Measurements from ENCODE around the gene TMPRSS9. TPM values are rescaled to one million over a fixed set of nuclear protein-coding genes. Genes with fewer than 3 reads are reported as not detected.

Gene TMPRSS9
- total RNA-seq, 1 donor from 2014 or later = not detected

DNA sequence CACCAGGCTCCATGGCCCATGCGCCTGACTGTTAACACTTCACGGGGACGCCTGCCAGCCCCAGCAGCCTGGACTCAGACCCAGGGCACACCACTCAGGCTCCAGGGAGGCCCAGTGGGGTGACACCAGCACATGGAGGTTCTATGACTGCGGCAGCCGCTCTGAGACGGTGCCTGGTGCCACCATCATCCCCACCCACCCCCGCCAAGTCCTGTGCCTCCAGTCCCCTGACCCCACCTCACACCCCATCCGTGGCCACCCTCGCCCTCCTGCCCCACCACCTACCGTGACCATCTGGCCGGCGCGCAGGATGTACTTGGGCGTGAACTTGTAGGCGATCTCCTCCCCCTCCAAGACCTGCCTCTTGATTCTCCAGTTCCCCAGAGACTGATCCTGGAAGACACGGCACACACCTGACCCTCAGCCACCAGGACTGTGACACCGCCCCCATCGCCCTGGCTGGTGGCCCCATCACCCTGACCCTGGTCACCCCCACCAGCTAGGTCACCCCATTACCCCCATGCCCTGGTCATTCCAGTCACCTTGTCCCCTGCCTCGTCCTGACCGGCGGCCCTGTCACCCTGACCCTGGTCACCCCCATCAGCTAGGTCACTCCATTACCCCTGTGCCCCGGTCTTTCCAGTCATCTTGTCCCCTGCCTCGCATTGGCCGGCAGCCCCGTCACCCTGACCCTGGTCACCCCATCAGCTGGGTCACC lies 72.2 kb downstream of the TMPRSS9 start:
- intact Hi-C loops (cut with micrococcal nuclease) = no loop called here

DNA sequence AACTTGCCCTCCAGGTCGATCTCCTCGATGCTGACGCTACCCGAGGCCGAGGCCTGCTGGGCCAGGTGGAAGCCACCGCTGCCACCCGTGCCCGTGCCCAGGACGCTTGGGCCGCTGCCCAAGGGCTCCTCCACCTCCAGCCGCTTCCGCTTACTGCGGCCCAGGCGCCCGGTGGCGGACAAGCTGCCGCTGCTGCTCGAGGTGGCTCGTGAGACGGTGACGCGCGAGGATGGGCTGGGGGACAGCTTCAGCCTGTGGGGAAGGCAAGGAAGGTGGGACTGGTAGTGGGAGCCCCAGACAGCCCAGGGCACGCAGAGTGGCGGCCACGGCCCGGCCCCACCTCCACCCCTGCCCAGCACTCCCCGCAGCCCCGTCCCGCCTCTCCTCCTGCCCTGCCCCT lies 73.8 kb downstream of the TMPRSS9 start:
- intact Hi-C loops (cut with micrococcal nuclease) = no loop called here

DNA sequence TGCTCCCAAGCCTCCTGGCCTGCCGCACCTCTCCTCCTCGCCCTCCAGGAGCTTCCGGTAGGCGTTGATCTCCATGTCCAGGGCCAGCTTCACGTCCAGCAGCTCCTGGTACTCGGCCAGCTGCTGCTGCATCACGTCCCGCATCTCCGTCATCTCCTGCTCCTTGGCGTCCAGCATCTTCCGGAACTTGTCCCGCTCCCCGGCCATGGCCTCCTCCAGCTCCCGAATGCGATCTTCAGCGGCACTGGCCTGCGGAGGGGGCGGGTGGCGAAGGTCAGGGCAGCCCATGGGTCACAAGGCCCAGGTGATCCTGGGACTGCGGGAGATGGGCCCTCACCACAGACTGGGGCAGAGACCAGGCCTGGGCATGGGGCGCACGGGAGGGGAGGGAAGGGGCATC lies 74.2 kb downstream of the TMPRSS9 start:
- intact Hi-C loops (cut with micrococcal nuclease) = no loop called here

DNA sequence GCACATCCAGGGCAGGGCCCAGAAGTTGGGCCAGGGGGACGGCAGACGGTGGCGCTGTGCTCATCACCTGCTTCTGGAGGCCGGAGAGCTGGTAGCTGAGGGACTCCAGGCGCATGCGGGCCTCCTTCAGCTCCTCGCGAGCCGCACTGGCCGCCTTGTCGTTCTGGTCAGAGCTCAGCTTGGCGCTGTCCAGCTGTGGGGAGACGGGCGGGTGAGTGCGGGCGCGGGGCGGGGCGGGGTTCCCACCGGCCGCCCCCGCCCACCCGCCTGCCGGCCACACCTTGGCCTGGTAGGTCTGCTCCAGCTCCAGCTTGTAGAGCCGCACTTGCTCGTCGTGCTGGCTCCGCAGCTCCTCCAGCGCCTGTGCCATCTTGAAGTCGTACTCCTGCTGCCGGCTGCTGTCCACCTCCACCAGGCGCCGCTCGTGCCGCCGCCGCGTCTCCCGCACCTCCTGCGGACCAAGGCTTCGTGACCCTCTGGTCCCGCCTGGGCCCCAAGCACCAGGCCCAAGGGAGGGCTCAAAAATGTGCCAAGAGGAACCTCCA lies 74.7 kb downstream of the TMPRSS9 start:
- intact Hi-C loops (cut with micrococcal nuclease) = no loop called here

DNA sequence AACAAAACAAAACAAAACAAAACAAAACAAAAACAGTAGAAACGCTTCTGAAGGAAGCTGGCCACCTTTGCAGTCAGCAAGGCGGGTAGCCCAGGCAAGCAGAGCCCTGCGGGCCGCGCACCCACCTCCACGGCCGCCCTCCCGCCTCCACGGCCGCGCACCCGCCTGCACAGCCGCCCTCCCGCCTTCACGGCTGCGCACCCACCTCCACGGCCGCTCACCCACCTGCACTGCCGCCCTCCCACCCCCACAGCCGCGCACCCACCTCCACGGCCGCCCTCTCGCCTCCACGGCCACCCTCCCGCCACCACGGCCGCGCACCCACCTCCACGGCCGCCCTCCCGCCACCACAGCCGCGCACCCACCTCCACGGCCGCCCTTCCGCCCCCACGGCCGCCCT lies 76.3 kb downstream of the TMPRSS9 start:
- intact Hi-C loops (cut with micrococcal nuclease) = no loop called here

DNA sequence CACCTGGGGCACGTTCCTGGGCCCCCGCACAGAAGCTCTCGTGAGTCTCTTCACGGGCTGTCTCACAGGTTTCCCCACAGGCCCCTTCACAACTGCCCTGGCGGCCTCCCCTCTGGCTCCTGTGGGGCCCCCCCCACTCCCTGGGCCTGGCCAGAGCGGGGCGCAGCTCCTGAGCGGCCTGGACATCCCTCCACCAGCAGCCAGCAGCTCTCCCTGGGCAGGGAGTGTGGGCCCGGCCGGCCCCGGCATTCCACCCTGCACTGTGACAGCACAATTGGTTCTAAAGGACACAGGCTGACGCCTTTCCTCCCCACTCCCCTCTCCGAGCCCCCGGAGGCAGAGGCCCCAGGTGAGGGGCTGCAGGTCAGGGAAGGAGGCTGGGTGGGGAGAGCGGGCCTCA lies 76.9 kb downstream of the TMPRSS9 start:
- intact Hi-C loops (cut with micrococcal nuclease) = no loop called here

DNA sequence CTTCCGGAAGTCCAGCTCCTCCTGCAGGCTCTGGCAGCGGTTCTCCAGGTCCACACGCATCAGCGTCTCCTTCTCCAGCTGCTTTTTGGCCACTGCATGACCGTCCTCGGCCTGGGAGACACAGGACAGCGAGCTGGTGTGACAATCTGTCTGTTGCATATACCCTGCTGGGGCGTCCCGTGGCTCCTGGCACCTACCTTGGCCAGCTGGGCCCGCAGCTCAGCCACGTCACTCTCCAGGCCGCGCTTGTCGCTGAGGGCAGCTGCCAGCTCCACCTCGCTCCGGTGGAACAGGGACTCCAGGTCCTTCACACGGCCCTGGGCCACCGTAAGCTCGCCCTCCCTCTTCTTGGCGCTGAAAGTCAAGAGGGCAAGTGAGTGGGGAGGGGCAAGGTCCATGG lies 78.1 kb downstream of the TMPRSS9 start:
- intact Hi-C loops (cut with micrococcal nuclease) = no loop called here

DNA sequence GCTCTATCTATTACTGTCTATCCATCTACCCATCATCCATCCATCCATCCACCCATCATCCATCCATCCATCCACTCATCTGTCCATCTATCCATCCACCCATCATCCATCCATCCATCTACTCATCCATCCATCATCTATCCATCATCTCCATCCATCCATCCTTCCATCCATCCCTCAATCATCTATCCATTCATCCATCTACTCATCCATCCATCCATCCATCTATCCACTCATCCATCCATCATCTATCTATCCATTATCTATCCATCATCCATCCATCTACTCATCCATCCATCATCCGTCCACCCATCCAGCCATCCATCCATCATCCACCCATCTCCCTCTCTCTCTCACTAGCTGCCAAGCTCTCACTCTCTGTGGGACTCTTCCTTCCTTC lies 80.5 kb downstream of the TMPRSS9 start:
- intact Hi-C loops (cut with micrococcal nuclease) = no loop called here

DNA sequence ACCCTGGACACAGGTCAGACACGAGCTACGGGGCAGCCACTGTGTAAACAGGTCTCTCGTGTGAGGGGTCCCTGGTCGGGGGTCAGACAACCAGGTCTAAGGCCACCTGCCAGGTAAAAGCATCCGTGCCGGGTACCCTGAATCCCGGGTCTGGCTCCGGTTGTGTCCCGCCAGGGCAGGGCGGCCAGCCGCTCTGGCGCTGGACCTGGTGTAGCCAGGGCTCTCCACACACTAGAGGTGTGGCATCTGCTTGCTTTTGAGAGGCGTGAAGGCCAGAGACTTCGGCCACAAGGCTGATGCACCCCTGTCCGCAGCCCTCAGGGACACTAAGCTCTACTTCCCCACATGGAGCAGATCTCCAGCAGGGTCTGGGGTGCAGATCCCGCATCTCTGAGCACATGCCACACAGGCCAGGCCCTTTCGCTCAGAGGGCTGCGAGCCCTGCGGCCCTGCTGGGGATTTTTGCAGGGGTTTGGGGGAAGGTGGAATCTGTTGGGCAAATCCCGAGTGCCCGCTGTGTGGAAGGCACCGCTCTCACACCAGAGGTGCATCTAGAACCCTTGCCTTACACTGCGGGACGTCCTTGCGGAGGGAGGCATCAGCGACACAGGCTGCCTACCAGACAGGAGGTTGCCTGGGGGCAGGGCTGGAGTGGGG lies 81.2 kb downstream of the TMPRSS9 start:
- intact Hi-C loops (cut with micrococcal nuclease) = no loop called here

DNA sequence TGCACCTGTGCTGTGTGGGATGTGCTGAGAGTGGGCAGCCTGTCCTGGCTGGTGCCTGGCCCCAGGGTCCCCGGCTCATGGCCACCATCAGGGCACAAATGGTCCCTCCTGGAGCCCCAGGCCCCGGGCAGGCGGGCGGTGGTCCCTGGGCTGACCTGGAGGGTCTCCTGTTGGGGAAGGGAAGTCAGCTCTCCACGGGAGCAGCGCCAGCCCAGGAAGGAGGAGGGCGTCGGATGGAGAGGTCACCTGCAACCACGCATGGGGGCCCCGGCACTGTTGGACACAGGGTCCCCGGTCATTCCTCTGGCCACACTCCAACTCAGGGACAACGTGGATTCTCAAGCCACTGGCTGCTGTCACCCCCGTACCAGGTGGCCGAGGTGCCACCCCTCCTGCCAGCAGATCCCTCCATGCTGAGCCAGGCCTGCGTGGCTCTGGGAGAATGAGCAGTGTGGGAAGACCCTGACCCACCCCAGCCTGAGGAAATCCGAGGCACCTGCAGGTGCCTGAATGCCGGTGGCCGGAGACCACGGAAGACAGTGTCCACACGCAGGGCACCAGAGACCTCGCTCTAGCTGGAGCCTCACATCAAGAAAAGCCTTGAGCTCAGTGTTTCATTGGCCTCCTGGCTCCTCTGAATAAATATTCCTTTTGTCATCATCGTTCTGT lies 83.2 kb downstream of the TMPRSS9 start:
- intact Hi-C loops (cut with micrococcal nuclease) = no loop called here

DNA sequence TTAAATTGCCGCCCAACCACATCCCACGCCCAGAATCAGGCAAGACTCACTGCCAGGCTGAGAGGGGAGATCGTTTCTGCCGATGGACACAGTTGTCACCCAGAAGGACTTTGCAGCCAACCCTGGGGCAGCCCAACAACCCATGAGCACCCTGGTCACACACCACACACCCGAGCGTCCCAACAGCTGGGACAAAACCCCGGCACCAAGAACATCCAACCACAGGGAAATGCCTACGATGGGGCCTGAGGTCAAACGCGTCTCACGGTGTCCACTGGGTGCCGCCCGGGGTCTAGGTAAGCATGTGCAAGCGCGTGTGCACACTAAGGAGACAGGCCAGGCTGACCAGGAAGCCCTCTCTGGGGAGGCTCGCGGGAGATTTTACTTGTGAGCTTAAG lies 83.7 kb downstream of the TMPRSS9 start:
- intact Hi-C loops (cut with micrococcal nuclease) = no loop called here

DNA sequence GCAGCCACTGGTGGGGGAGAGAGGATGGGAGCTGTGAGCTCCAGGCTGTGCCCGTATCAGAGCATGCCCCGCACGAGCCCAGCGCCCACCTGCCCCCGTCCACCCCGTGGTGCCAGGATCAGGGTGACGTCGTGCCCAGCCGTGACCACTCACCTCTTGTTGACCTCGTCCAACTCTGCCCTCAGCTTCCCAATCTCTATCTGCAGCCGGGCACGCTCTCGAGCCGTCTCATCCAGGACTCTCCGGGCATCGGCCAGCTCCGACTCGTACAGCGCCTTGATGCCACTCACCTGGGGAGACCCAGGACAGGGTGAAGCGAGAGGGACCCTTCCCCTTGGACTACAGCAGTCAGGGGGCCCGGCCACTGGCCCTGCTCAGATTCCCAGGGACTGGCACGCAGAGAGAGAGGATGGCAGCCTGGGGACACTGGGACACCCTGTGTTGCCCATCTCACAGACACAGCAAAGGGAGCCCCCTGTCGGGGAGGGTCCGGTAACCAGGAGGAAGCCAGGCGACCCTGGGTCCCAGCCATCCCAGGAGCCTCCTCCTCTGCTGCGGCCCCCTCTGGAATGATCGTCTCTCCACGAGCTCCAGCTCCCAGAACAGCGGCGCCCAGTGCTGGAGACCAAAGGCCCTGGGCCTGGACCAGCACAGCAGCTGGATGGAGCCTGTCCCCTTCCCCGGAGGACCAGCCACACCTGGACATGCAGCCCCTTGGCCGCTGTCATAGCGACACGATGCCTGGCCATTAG lies 84.4 kb downstream of the TMPRSS9 start:
- intact Hi-C loops (cut with micrococcal nuclease) = no loop called here

DNA sequence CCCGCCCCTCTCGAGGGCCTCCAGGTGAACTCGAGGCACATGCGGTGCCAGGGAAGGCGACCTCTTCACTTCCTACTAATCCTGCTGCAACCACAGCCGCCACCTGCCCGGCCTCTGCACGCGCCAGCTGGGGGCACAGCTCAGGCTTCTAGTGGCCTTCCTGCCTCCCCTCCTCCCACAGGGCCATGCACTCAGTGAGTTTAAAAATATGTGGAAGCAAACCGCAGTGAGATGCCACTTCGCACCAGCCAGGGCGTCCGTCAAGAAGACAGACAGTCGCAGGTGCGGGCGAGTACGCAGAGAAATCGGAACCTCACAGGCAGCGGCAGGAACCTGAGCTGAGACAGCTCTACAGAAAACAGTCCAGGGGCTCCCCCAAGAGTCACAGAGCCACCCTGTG lies 86.3 kb downstream of the TMPRSS9 start:
- intact Hi-C loops (cut with micrococcal nuclease) = no loop called here

DNA sequence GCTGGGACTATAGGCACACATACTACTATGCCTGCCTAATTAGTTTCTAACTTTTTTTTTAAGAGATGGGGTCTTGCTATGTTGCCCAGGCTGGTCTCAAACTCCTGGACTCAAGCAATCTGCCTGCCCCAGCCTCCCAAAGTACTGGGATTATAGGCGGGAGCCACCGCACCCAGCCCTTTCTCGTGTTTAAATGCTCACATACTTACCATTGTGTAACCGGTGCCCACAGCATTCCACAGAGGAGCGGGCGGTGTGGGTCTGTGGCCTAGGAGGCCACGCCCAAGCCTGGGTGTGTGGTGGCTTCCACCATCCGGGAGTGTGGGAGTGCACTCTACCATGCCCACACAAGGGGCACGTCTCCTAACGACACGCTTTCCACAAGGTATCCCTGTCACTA lies 89.0 kb downstream of the TMPRSS9 start:
- intact Hi-C loops (cut with micrococcal nuclease) = no loop called here

DNA sequence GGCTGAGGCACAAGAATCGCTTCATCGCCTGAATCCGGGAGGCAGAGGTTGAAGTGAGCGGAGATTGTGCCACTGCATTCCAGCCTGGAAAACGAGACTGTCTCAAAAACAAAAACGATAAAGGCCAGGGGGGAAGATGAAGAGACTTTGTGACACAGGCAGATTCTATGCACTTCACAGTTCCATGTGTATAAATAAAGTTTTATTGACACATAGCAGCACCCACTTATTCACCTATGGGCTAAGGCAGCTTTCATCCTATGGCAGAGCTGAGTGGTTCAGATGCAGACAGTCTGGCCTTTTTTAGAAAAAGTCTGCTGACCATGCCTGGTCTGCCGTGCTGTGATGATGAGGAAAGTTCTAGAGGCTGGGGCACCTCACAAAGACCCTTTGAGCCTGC lies 91.1 kb downstream of the TMPRSS9 start:
- intact Hi-C loops (cut with micrococcal nuclease) = no loop called here

DNA sequence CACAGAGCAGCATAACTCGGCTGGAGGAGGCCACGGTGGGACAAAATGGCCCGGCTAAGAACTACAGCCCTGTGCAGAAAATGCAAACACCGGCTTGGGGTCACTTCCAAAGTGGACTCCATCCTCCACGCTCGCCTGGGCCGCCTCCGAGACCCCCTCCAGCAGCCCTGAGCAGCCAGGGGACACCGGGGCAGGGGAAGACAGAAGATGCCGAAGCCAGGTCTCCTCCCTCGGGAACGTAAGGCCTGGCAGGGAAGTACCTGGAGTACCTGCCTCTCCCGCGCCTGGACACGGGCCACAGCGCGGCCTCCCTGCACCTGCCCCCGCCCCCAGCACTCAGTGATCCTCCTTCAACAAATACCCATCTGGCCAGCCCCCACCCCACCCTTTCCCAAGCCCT lies 91.7 kb downstream of the TMPRSS9 start:
- intact Hi-C loops (cut with micrococcal nuclease) = no loop called here

DNA sequence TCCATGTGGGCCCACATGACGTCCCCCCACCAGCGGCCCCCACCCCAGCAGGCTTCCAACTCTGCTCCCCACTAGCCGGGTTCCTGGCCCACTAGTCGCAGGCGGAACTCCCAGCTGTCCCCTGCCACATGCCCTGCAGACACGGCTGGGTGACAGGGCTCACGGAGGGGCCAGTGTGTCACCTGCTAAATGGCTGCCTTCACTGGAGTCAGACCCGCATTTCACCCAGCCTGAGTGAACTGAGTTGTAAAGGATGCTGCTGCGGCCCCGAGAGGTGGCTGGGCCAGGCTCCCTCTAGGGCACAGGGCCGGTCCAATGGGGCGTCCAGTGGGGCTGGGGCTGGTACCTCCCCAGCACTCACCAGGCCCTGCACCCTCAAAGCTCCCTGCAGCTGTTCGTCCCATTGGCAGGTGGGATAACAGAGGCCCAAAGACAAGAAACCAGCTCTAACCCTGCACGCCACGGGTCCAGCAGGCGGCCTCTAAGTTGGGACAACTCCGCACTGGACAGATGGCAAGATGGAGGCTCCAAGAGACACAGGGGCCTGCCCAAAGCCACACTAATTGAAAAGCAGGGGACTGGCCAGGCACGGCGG lies 93.5 kb downstream of the TMPRSS9 start:
- intact Hi-C loops (cut with micrococcal nuclease) = no loop called here

DNA sequence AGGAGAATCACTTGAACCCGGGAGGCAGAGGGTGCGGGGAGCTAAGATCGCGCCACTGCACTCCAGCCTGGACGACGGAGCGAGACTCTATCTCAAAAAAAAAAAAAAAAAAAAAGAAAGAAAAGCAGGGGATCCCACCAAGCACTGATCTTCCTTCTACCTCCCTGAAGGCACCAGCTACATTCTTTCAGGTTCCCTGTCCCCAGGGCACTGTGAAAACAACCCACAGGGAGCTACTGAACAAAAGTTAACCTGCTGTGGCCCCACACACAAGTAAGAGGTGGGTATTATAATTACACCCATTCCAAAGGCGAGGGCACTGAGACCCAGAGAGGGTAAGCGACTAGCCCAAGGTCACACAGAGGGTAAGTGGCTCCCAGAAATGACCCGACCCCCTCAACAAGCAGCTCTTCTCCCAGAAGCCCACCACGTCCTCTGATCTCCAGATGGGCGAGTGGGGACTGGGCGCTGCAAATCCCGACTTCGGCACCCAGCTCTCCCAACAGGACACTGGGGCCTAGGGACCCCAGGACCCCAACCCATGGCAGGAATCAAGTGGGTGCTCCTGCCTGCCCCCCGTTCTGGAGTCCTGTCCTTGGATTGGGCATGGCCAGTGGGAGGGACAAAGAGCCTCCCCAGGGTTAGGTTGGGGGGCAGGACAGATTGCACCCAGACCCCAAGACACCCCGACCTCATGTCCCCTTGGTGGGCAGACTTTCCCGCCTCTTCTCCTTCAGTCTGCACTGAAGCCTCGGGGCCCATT lies 94.3 kb downstream of the TMPRSS9 start:
- intact Hi-C loops (cut with micrococcal nuclease) = no loop called here

DNA sequence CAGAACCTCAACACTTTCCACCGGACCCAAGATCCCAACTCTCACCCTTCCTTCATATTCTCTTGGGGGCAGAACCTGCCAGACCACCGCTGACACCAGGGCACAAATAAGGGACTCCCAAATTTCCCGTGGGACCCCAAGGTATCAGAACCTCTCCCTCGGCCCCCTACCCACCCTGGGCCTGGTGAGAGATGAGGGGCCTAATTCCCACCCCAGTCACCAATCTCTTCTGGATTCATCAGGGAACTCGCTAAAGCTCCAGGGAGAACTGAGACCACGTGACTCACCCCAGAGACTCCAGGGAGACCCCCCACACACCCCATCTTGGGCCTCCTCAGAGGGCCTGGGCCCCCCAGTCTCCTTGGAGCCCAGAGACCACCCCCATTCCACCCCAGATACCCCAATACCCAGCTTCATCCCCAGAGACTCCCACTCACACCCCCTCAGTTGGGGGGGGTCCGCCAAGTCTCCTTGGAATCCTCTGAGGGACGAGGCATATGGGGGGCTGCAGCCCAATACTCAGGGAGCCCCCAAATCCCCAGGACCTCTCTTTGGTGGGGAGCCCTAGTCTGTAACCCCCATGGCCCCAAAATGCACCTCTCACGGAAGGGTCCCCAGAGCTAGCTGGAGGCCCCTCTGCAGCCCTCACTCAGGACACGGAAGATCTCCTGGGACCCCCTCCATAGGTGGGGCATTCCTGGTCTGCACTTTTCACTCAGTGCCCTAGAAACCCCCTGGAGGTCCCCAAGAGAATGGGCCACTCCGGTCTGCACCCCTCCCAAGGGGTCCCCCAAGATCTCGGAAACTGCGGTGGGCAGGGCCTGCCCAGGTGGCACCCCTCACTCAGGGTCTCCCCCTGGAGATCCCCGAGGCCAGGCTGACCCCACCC lies 95.1 kb downstream of the TMPRSS9 start:
- intact Hi-C loops (cut with micrococcal nuclease) = no loop called here

Data from T-helper 2 cell treated with Interferon-gamma antibody and Interleukin-4, amounts not matched to agents 100 ng/mL and 5 ng/mL, for 36 hours (primary cell).